Measurements from ENCODE around the gene PACRG.
"Not testable (repeated sequence)": the region's sequence is repeated elsewhere in the genome, so short reads cannot be mapped to it uniquely, and the experiment has no call there.

PACRG gene

DNA sequence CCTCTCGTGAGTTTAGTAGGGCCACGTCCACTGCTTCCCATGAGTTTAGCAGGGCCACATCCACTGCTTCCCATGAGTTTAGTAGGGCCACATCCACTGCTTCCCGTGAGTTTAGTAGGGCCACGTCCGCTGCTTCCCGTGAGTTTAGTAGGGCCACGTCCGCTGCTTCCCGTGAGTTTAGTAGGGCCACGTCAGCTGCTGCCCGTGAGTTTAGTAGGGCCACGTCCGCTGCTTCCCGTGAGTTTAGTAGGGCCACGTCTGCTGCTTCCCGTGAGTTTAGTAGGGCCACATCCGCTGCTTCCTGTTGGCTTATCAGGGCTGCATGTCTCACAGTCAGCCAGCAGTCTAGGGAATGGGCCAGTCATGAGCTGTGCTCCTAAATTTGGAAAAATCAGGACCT is 573.1 kb downstream of the PACRG start:
- DNase-seq = no peak

DNA sequence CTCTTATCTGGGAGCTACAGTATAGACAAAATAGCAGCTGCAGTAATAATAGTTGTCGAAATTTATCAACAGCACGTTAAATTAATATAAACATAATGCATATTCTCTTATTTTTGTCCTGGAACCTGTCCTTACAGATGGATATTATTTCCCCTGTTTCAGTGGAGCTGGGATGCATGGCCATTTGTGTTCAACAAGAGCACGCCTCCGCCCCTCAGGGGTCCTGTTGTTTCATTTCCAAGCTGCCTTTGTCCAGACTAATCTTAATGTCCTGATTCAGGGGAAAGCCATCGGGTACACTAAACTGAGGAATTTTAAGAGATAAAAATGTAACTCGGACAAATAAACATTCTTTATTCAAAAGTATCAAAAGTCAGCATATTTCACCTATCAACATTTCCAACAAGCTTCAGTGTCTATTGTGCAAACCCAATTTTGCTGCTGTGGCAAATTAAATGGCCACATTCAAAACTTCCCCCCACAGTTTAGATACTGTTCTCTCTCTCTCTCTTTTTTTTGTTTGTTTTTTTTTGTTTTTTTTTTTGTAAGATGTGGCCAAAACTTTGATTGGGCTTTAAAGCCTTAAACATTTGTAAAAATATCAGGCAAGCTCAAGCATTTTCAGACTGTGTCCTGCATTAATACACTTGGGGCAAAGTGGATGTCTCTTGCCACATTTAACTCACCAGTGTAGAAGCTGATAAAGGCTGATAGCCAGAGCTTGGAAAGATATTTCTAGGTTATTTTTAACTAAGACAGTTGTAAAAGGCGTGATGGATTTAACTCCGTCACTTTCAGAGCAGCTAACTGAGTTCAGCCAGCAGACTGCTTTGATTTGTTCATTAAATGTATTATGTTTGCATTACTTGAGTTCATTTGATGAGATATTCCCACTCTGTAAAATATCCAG is 574.2 kb downstream of the PACRG start:
- DNase-seq = no peak

DNA sequence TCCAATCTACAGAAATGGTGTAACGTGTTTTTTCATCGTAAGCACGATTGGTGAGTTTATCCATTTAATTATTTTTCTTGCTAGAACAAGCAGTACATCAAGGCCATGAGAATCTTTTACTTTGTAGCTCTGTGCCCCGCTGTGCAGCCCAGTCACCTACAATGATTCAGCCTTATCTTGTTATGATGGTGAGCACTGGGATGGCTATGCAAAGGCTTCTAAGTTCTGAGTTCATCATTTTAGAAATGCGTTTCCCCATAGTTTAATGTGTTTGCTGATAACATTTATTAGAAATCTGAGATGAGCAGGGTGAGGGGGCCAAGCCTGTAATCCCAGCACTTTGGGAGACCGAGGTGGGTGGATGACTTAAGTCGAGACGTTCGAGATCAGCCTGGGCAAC is 575.0 kb downstream of the PACRG start:
- DNase-seq = no peak

DNA sequence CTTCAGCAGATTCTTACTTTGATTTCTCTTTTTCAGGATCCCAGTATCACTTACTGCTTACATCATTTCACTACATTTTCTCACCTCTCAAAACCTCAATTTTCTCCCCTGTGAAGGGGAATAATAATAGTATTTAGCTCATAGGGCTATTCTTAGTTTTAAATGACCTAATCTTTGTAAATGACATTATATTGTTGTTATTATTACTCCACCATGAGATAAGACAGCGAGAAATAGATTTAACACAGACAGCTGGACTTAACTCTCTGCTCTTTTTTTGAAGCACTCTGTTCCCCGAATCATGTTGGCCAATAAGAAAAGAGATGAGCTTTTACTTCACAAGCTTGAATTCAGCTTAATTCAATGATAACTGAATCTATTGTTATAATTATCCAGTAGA is 578.2 kb downstream of the PACRG start:
- DNase-seq = no peak

DNA sequence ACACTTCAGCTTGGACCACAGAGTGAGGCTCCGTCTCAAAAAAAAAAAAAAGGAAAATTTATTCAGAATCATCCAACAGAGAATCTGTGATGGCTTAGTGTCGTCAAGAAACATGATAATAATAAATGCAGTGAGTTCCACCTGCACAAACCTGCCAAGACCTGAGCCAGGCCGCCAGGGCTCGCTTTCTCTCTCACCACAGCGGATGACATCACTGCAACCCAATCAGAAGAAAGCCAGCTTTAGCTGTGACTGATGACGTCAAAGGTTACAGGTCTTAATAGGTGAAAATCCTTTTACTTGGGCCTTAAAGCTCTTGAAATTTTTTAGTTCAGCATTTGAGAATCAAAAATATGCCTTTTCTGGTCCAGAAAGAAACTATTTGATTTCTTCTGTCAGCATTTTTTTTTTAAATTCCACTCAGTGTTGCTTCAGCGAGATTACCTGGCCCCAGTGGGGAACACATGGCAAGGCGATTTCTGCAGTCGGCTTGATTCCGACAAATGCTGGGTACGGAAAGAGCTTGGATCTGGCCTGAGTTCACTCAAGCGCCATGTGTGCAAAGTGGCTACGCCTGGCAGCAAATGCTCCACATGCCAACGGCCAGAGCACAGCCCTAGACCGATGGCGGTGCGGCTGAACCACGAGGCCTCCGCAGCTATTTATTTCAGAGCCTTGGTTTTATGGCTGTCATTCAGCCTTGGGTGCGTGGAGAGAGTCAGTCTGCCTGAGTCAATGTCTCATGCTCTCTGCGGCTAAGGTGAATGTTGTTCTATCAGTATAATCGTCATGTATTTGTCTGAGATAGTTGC is 581.1 kb downstream of the PACRG start:
- DNase-seq = no peak

DNA sequence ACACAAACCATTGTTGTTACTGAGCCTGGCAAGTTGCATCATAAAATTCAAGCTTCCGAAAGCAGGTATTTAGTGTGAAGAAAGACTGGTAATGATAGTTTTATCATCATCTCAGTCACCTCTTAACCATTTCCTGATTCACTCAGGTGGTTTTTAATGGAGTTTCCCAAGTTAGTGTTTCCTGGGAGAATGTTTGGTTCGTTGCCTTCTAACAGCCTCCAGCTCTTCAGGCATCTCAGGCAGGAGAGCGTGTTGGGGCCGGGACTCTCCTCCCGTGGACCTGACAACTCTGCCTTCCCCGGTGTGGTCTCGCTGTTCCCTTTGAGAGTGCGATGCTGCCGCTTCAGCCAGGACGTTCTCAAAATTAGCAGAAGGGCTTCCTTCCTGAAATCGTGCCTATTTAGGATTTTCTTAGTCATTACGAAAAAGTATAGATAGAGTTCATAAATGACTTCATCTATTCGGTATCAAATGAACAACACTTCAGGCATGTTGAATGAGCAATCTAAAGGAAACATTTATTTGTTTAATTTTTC is 581.8 kb downstream of the PACRG start:
- no peak for DNase-seq

DNA sequence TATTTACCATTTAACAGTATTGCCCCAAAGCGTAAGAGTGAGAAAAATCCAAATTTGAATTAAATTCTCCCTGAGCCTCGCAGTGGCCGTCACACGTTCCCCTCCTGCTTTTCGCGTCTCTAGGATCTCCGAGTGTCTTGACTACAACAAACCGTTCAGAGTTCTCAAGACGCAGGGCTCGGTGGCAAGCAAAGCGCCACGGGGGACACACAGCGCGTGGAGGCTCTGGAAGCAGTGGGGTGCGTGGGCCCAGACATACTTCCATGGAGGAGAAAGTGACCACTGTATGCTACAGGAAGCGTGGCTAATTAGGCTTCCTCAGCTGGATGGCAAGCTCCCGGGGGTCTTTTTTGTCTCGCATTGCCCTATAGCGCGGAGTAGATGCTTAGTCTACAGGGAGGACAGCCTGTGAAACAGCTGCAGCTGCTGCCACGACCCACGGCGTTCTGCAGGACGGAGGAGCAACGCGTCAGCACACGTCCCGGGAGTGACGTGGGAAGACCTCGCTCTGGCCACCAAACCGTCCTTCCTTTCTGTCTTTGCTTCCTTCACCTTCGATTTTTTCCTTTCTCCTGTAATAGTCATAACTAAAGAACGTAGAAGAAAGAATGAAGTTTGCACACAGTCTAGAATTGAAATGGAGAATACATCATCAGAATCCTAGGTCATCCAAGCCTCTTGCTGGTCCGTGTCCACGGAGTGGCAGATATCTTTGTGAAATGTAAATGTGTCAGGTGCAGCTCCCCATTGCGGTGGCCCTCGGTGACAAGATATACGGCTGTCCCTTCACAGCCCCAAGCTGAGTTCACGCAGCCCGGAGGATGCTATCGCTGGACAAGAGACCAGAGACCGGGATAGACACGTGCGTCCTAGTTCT is 582.6 kb downstream of the PACRG start:
- DNase-seq = no peak

DNA sequence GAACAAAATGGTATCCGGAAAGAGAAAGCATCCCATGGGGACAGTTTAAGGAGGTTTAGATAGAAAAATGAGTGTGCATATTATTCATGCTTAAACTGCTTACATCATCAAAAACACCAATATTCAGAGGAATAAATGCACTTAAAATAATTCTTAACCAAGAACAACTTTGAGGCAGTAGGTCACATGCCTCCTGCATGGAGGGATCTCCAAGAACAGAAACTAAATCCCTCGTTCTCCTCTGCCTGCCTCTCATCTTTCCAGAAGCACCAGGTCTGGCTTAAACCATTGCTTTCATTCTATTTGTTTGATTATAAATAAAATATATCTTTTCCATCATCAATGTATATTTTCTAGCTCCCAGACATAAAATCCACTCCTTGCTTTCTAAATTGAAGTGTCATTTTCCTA is 583.2 kb downstream of the PACRG start:
- DNase-seq = no peak

DNA sequence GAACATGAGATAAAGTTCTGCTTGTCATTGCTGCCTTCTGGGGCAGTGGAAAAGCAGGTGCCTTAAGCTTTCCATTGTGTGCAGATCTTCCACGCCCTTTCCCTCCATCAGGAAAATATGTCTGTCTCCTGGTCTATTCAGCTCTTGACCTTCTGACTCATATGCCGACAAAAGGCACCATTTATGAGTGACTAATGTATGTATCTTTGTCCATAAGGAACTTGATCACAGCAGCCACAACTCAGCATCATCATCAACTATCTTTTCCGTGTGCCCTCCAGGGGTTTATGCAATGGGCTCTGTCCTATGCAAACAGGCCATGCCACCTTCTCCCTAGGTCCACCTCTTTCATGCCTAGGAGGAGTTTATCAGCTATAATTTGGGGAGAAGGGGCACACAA is 584.1 kb downstream of the PACRG start:
- DNase-seq = no peak

DNA sequence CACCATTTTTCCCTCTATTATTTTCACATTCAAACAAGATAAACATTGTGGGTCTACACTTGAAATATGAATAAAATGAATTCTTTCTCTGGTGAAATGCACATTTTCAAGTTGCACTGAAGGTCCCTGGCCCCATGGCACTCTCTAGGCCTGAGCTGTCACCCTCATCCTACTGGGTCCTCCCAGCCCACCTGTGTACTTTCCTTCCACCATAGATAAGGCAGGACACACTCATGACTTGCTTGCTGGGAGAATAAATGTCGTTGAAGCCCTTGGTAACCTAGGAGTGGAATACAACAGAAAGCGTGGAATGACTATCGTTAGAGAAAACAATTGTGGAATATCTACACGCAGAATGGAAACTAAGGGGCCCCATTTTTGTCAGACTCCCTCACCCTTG is 585.8 kb downstream of the PACRG start:
- no peak for DNase-seq

DNA sequence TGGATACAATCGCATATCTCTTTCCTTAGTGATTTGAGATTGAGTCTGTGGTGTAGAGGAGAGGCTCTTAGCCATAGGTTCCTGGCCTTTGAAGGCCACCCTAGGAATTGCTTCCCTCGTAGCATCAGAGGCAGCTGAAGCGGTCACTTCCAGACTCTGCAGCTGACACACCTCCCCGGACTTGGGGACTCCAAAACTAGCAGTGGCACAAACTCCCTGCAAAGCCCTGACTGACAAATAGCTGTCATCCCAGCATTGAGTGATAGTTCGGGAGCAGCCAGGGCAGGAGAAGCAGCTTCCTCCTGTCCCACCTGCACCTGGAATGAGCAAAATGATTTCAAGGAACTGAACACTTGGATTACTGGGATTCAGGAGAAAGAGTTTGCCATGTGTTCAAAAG is 586.2 kb downstream of the PACRG start:
- DNase-seq = no peak

DNA sequence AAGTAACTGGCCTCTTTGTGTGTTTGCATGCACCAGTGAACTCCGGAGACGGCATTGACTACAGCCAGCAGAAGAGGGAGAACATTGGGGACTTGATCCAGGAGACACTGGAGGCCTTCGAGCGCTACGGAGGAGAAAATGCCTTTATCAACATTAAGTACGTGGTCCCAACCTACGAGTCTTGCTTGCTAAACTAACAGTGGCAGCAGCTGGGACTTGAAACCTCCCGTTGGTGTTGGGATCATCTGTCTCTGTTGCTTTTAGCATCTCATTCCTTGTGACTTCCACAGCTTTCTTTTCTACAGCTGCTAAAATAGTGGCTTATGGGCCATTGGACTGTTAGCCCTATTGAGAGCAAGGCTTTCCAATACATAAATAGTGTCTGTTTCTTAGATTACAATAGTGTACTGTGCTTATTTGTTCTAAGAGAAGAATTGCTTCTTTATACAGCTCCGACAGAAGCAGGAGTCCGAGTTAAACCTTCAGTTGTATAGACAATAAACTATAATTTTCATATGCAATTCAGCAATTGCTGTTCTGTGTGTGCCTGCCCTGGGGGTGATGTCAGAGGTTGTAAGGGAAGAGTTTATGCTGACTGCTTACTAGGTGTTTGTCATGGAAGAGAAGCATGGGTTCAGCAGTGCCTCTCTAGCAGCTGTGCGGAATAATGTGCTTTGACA is 587.2 kb downstream of the PACRG start:
- DNase-seq = no peak

DNA sequence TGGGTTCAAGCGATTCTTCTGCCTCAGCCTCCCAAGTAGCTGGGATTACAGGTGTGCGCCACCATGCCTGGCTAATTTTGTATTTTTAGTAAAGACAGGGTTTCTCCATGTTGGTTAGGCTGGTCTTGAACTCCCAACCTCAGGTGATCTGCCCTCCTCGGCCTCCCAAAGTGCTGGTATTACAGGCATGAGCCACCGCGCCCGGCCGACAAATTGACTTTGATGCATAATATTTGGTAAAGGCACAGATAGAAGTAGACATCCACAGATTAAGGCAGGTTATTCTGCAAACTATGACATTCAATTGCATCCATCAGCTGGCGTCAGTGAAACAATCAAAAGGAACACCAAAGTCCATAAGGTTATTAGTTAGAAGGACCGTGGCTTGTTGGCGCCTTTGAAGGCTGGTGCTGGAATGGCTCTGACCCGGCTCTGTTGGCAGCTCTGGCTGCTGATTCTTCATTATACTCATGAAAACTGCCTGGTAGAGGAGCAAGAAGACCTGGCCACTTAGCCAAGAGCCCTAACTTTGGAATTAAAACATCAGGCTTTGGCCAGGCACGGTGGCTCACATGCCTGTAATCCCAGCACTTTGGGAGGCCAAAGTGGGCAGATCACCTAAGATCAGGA is 589.2 kb downstream of the PACRG start:
- not testable (repeated sequence) for DNase-seq

DNA sequence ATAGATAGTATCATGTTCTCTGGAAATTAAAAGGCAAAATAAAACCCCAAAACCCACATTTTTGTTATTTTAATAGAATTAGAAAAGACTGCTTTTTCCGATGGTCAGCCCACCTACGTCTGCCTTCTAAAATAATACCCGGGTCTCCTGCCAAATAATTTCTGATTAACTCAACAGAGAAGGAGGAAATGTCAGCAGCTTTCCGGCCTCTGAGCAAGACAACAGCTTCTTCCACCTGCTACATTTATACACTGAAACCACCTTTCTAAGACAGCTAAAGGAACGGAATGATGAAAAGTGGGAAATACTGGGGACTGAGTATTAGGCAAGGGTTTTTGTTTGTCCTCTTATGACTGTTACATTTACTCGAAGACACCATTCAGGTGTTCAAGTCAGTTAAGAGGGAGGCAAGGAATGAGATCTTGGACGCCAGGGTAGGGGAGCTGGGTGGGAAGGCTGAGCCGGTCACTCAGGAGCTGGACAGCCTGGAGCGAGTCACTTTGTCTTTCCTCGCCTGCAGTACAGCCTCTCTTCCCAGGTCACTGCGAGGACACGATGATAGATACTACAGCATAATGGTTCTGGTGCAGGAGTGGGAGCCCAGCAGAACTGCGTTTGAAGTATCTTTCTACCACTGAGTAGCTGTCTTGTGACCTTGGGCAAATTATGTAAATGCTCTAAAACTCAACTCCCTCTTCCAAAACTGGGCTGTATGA is 590.5 kb downstream of the PACRG start:
- DNase-seq = no peak

DNA sequence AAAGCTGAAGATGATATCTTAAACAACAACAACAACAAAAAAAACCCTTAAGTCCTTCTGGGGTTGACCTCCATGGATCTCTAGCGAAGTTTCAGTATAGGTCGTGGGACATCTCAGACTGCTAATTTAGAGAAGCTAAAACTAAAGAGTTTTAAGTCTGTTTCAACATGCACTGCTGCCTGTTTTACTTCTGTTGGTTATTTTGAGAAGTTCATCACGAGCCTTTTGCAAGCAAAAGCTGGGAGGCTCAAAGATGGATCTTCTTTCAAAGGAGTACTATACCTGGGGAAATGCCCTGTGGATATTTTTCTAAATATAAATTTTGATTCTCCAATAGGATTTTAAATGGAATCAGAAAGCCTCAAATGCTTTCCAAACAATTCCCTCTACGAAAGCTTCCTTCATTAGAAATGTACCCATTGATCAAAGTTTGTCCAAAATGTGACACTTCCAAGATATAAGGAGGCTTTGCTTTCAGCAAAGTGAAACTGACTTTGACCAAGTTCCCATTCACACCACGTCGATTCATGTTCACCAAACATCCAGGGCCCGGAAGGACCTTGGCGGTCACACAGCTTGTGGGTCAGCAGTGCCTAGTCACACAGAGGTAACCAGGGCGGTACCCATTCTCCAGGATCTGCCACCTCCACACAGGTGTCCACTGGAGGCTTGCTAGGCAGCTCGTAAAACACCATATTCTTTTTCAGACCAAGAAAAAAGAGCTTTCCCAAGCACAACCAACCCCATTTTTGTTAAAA is 592.0 kb downstream of the PACRG start:
- no peak for DNase-seq

DNA sequence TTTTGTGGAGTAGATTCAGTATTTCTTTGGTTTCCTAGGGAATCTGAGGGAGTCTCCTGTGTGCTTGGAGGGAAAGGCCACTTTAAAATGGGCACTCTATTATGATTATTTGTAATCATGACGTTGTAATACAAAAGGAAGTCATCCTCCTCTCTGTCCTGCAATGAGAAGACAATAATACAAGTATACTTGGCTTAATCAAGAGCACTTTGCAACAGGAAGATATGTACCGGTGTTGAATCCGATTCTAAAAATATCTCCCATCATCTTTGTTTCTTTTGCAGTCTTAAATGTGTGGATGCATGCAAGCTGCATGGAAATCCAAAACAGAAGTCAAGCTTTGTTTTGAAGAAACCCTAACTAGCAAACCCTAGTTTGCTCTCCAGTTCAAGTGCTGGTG is 592.6 kb downstream of the PACRG start:
- DNase-seq = no peak

DNA sequence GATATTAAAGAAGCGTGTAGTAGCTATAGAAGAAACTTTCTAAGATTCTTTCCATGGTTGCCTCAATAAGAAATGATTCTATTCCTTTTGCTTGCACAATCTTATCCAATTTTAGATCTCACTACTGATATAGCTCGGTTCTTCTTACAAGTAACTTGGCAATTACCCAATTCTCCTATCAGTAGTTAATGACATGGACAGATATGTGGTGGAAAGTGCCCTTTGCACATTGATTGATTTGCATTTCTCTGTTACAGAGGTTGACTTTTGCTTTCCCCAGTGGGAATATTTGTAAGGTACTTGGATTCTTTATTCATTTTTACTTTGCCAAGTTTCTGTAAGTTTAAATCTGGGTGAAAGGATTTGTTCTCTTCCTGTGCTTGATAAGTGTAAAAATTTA is 593.0 kb downstream of the PACRG start:
- DNase-seq = no peak

DNA sequence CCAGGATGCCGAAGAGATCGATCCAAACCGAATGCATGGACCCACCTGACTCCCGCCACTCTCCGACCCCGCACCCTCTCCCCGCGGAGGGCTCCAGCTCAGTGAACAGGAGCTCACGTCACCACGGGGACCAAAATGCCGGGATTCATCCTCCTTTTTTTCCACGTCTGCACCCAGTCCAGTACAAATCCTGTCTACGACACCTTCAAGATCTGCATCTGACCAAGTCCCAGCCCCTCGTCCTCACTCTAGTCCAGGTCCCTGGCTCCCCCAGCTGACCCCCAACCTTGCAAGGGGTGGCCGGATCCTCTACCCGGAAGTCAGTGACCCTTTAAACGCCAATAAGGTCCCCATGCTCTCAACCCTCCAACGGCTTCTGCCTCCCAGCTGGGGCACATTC is 593.9 kb downstream of the PACRG start:
- no peak for DNase-seq

DNA sequence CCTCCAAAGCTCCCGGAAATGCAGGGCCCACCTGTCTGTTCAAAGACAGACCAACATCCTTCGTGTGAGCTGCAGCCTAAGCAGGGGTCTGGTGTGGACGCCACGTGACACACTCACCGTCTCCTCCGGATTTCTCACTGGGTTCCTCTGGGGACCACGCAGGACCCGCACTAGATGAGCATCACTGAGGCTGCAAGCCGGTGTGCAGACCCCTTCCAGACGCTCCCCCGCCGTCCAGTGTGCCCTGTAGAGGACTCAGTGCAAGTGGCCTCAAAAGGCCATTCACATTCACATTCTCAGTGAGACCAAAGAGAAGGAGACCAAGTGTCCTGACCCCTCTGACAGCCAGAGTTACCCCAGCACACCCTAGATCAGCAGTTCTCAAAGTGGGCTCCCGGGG is 595.5 kb downstream of the PACRG start:
- DNase-seq = no peak

DNA sequence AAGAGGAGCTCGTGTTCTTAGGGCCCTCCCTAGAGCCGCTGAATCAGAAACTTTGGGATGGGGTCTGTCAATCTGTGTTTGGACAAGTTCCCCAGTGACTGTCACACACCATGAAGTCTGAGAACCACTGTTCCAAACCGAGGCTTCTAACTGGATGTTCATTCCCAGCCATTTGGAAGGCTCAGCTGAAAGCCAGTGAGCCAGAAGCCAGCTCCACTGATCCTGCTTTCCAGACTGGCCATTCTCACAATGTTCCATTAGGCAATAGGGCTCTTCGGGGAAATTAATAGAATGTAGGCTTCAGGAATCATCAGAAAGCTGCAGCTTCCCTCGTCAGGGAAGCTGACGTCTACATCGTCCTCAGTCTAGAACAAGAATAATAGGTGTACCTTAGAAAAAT is 595.9 kb downstream of the PACRG start:
- no peak for DNase-seq

Data from T1000 (cell line).